IMR-90 (cell line): Measurements from ENCODE around the gene CDK6. TPM values are rescaled to one million over a fixed set of nuclear protein-coding genes. Genes with fewer than 3 reads are reported as not detected.
A peak's percentile ranks its signal among the peaks of the same experiment; 100 is the strongest.

Experiments
- ATAC-seq: fragments of 200-7000 bp; cut with Tn5 transposase; 2 replicates; pipeline ENCODE4 v1.9.1; 2020; ENCODE audit warnings: low read depth, mild to moderate bottlenecking, moderate library complexity
- BruUV-seq: library from RNA; stranded (reverse); fragments of 400-500 nt; replicated peaks from 2 replicates; lab custom pipeline; 2021; lab: Mats Ljungman, UMichigan
- CTCF ChIA-PET: fragments of 300-600 bp; formaldehyde crosslinking; extraction: SDS; loops from one replicate; lab custom pipeline; 2021; ENCODE audit warnings: antibody characterized with exemption; lab: Yijun Ruan, JAX
- POLR2A ChIA-PET: fragments of 300-600 bp; sonication (Branson Sonifier 250); formaldehyde crosslinking; loops from one replicate; lab custom pipeline; 2022; ENCODE audit warnings: antibody characterized with exemption; ENCODE audit not compliant: unreplicated experiment; lab: Charles Lee
- DNase-seq: peaks from one replicate; pipeline ENCODE4 v3.0.0; 2013
- H2AFZ ChIP-seq: replicated peaks from 2 replicates; pipeline ENCODE3; 2013; ENCODE audit warnings: low read length, mild to moderate bottlenecking; ENCODE audit not compliant: poor library complexity
- H2AK5ac ChIP-seq: 2 replicates; pipeline ENCODE4 v1.6.1; 2013; ENCODE audit warnings: low read depth, low read length, inconsistent platforms
- H2AK9ac ChIP-seq: replicated peaks from 2 replicates; pipeline ENCODE3; 2013; ENCODE audit warnings: mild to moderate bottlenecking, low read depth, low read length, moderate library complexity; ENCODE audit not compliant: poor library complexity
- H2BK120ac ChIP-seq: 2 replicates; pipeline ENCODE4 v1.6.1; 2013; ENCODE audit warnings: low read depth, low read length, inconsistent platforms
- H2BK15ac ChIP-seq: 3 replicates; pipeline ENCODE4 v1.6.1; 2013; ENCODE audit warnings: low read depth, low read length, inconsistent platforms
- H2BK20ac ChIP-seq: 2 replicates; pipeline ENCODE4 v1.6.1; 2013; ENCODE audit warnings: low read depth, mild to moderate bottlenecking, inconsistent platforms, low read length, moderate library complexity
- H2BK5ac ChIP-seq: 2 replicates; pipeline ENCODE4 v1.6.1; 2013; ENCODE audit warnings: mild to moderate bottlenecking, low read depth, low read length, inconsistent platforms; ENCODE audit not compliant: poor library complexity, severe bottlenecking
- H3K14ac ChIP-seq: replicated peaks from 2 replicates; pipeline ENCODE4 v1.6.1; 2013; ENCODE audit warnings: low read depth, low read length, inconsistent platforms
- H3K18ac ChIP-seq: 2 replicates; pipeline ENCODE4 v1.6.1; 2013; ENCODE audit warnings: low read depth, low read length, control low read depth
- H3K23ac ChIP-seq: 2 replicates; pipeline ENCODE4 v1.6.1; 2013; ENCODE audit warnings: low read depth, low read length, inconsistent platforms
- H3K27ac ChIP-seq: 2 replicates; pipeline ENCODE4 v1.5.1; 2013; ENCODE audit warnings: mild to moderate bottlenecking, control low read depth, low read length; ENCODE audit not compliant: insufficient read depth
- H3K27me3 ChIP-seq: 2 replicates; pipeline ENCODE4 v1.6.1; 2013; ENCODE audit warnings: low read length; ENCODE audit not compliant: control insufficient read depth, insufficient read depth
- H3K36me3 ChIP-seq: 2 replicates; pipeline ENCODE4 v1.6.1; 2013; ENCODE audit warnings: low read length, mixed read lengths; ENCODE audit not compliant: control insufficient read depth, insufficient read depth
- H3K4ac ChIP-seq: 2 replicates; pipeline ENCODE4 v1.6.1; 2013; ENCODE audit warnings: low read depth, low read length, inconsistent platforms
- H3K4me1 ChIP-seq: 2 replicates; pipeline ENCODE4 v1.6.1; 2013; ENCODE audit warnings: low read length, mixed read lengths; ENCODE audit not compliant: control insufficient read depth, insufficient read depth
- H3K4me2 ChIP-seq: 2 replicates; pipeline ENCODE4 v1.6.1; 2013; ENCODE audit warnings: low read depth, mild to moderate bottlenecking, control low read depth, low read length, moderate library complexity
- H3K4me3 ChIP-seq: 2 replicates; pipeline ENCODE4 v1.5.1; 2013; ENCODE audit warnings: low read depth, mild to moderate bottlenecking, control low read depth, low read length, moderate library complexity; ENCODE audit not compliant: insufficient read depth
- H3K56ac ChIP-seq: 2 replicates; pipeline ENCODE4 v1.6.1; 2013; ENCODE audit warnings: low read length, inconsistent platforms; ENCODE audit not compliant: insufficient read depth; ENCODE audit errors: extremely low read depth
- H3K79me1 ChIP-seq, 2 experiments: 2 replicates each; pipeline ENCODE4 v1.6.1; 2013; ENCODE audit warnings: low read length in 2 of 2, inconsistent platforms in 1 of 2, low read depth in 1 of 2
- H3K9ac ChIP-seq: 2 replicates; pipeline ENCODE4 v1.6.1; 2013; ENCODE audit warnings: low read depth, low read length, control low read depth
- H3K9me1 ChIP-seq: 2 replicates; pipeline ENCODE4 v1.6.1; 2013; ENCODE audit warnings: low read length, inconsistent platforms; ENCODE audit not compliant: insufficient read depth
- H3K9me3 ChIP-seq: 2 replicates; pipeline ENCODE4 v1.6.1; 2013; ENCODE audit warnings: low read length; ENCODE audit not compliant: control insufficient read depth, insufficient read depth
- H4K20me1 ChIP-seq: 2 replicates; pipeline ENCODE4 v1.6.1; 2013; ENCODE audit warnings: low read length, inconsistent platforms; ENCODE audit not compliant: insufficient read depth
- H4K5ac ChIP-seq: 2 replicates; pipeline ENCODE4 v1.6.1; 2013; ENCODE audit warnings: mild to moderate bottlenecking, low read depth, low read length, control low read depth
- H4K8ac ChIP-seq, 2 experiments: 2 replicates each; pipeline ENCODE4 v1.6.1; 2013; ENCODE audit warnings: low read depth in 2 of 2, low read length in 2 of 2, control low read depth in 1 of 2, inconsistent platforms in 1 of 2
- H4K91ac ChIP-seq: 2 replicates; pipeline ENCODE4 v1.6.1; 2013; ENCODE audit warnings: low read depth, low read length, inconsistent platforms; ENCODE audit not compliant: insufficient read depth
- BHLHE40 ChIP-seq: fragments of 150-350 bp; IDR thresholded peaks from 2 replicates; pipeline ENCODE4 v1.6.1; 2016; ENCODE audit warnings: mild to moderate bottlenecking, low read depth, low read length
- CEBPB ChIP-seq: IDR thresholded peaks from 2 replicates; pipeline ENCODE4 v1.6.1; 2012; ENCODE audit warnings: low read depth, low read length, improper control_type of control experiment
- CHD1 ChIP-seq: IDR thresholded peaks from 2 replicates; pipeline ENCODE4 v1.6.1; 2012; ENCODE audit warnings: low read depth, low read length, improper control_type of control experiment
- FOS ChIP-seq: fragments of 150-350 bp; IDR thresholded peaks from 2 replicates; pipeline ENCODE4 v1.6.1; 2016; ENCODE audit warnings: low read depth, low read length
- MAFK ChIP-seq: IDR thresholded peaks from 2 replicates; pipeline ENCODE4 v1.6.1; 2012; ENCODE audit warnings: low read depth, low read length, improper control_type of control experiment
- MAZ ChIP-seq: IDR thresholded peaks from 2 replicates; pipeline ENCODE4 v1.6.1; 2012; ENCODE audit warnings: low read depth, mild to moderate bottlenecking, low read length, improper control_type of control experiment, moderate library complexity, borderline replicate concordance
- MXI1 ChIP-seq: IDR thresholded peaks from 2 replicates; pipeline ENCODE4 v1.6.1; 2012; ENCODE audit warnings: low read depth, mild to moderate bottlenecking, low read length, moderate library complexity, borderline replicate concordance
- NFE2L2 ChIP-seq: fragments of 150-350 bp; IDR thresholded peaks from 2 replicates; pipeline ENCODE4 v1.6.1; 2016; ENCODE audit warnings: low read depth, mild to moderate bottlenecking, low read length
- POLR2A ChIP-seq: IDR thresholded peaks from 2 replicates; pipeline ENCODE4 v1.6.1; 2012; ENCODE audit warnings: mild to moderate bottlenecking, low read depth, low read length
- RAD21 ChIP-seq: IDR thresholded peaks from 2 replicates; pipeline ENCODE4 v1.6.1; 2012; ENCODE audit warnings: low read length, improper control_type of control experiment
- RCOR1 ChIP-seq: IDR thresholded peaks from 2 replicates; pipeline ENCODE4 v1.6.1; 2012; ENCODE audit warnings: mild to moderate bottlenecking, low read length, improper control_type of control experiment; ENCODE audit not compliant: insufficient replicate concordance
- RFX5 ChIP-seq: IDR thresholded peaks from 2 replicates; pipeline ENCODE4 v1.8.0; 2012; ENCODE audit warnings: low read depth, mild to moderate bottlenecking, low read length, moderate library complexity
- SMC3 ChIP-seq: fragments of 150-350 bp; IDR thresholded peaks from 2 replicates; pipeline ENCODE4 v1.6.1; 2016; ENCODE audit warnings: low read depth, mild to moderate bottlenecking, antibody characterized with exemption, low read length, moderate library complexity
- dilution Hi-C: fragments of 300-500 bp; cut with HindIII; formaldehyde crosslinking; loops from one replicate; pipeline ENCODE4 v1.14.3; 2018; ENCODE audit warnings: low sequenced_read_pairs; ENCODE audit not compliant: unreplicated experiment
- in situ Hi-C: fragments of 300-500 bp; cut with MboI; formaldehyde crosslinking; loops from 3 replicates; pipeline ENCODE4 v1.14.3; 2019; ENCODE audit warnings: low sequenced_read_pairs, inconsistent platforms, mixed read lengths
- intact Hi-C: fragments of 100-400 bp; cut with micrococcal nuclease; formaldehyde crosslinking; loops from 2 replicates; pipeline ENCODE4 v1.10.0; 2022
- polyA plus RNA-seq, 3 experiments: library from polyadenylated mRNA; depleted of rRNA; stranded (reverse); fragments of >200 nt; gene quantifications; 2 replicates each; pipeline ENCODE4 v1.2.3, GENCODE V29; 2012; ENCODE audit warnings: low replicate concordance in 1 of 3
- total RNA-seq: library from RNA; depleted of rRNA; stranded (reverse); fragments of >200 nt; gene quantifications from 2 replicates; pipeline ENCODE4 v1.2.3, GENCODE V29; 2012
- TF ChIP-seq, protein P1 (sequence below): fragments of 150-350 bp; IDR thresholded peaks from 2 replicates; pipeline ENCODE4 v1.6.1; 2017; ENCODE audit warnings: mild to moderate bottlenecking, antibody characterized with exemption, low read length, low read depth
- TF ChIP-seq, protein P2 (sequence below): fragments of 150-350 bp; IDR thresholded peaks from 2 replicates; pipeline ENCODE4 v1.6.1; 2016; ENCODE audit warnings: low read depth, mild to moderate bottlenecking, low read length, moderate library complexity, borderline replicate concordance
- TF ChIP-seq, protein P3 (sequence below): conservative IDR thresholded peaks from 2 replicates; pipeline ENCODE4 v1.5.1; 2012; ENCODE audit warnings: mild to moderate bottlenecking, low read depth, low read length, improper control_type of control experiment

CDK6 gene
- total and polyA plus RNA-seq, 2 of the 4 experiments (the other 2 are of a cell fraction): 21.5 to 195 TPM

DNA sequence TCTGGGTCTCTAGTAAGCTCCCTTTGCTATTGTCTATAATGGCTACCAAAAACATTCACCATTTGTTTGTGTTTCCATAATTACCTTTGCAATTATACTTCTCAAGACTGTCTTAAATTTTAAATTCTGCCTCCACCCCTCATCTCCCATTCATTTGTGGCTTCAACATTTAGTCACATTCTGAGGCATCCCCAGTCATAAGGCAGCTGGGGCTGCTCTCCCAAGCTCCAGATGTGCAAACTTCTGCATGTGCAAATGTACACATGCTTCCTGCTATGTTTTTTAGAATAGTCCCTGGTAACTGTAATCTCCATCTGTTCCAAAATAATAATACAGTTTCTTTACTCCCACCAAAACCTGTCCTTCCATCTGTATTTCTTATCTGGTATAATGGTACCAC lies 97.3 kb downstream of the CDK6 start:
- BruUV-seq: no TSS peak
- H3K27me3 ChIP-seq: no peaks in the 10 kb centered on the region
- no peak overlapping the region for H3K18ac ChIP-seq
- no peak overlapping the region for H2AFZ ChIP-seq
- DNase-seq (no peak), ATAC-seq (no peak)
- no peak overlapping the region for H3K4me3 ChIP-seq
- H3K36me3 ChIP-seq: peaks cover 3% of the 10 kb centered on the region
- H3K9ac ChIP-seq: no peak overlapping the region
- peak overlapping the region; percentile 93 for H2BK5ac ChIP-seq
- in situ Hi-C loops (no loop called here), intact Hi-C loops (no loop called here), dilution Hi-C loops (no loop called here)
- no peak overlapping the region for H2AK9ac ChIP-seq
- no peak overlapping the region for H2BK120ac ChIP-seq
- H3K4me2 ChIP-seq: no peak overlapping the region
- H3K23ac ChIP-seq: peak overlapping the region; percentile 46; the same call in 1 of the 2 replicates
- peaks cover 24 to 77% of the 10 kb centered on the region in 2 experiments for H3K79me1 ChIP-seq
- no peak overlapping the region for H3K27ac ChIP-seq
- H3K56ac ChIP-seq: no peak overlapping the region
- ChIA-PET CTCF (interaction anchor here (0.9 kb wide), 1 partner anchor 67 kb away, joined by 3 read pairs; no protein-coding TSS in a partner anchor), POLR2A (no interaction called here)
- H4K5ac ChIP-seq: no peak overlapping the region
- H2BK15ac ChIP-seq: no peak overlapping the region
- H3K4me1 ChIP-seq: peaks cover 15% of the 10 kb centered on the region
- 0 out of 4 replicates have a peak overlapping the region, but pooled peaks of 1 of the 2 experiments have one; percentile 42 for H4K8ac ChIP-seq
- peak overlapping the region; percentile 14; the same call in 1 of the 2 replicates for H3K14ac ChIP-seq
- H2AK5ac ChIP-seq: no peak overlapping the region
- TF ChIP-seq RAD21: no peak
- TF ChIP-seq, protein P1, sequence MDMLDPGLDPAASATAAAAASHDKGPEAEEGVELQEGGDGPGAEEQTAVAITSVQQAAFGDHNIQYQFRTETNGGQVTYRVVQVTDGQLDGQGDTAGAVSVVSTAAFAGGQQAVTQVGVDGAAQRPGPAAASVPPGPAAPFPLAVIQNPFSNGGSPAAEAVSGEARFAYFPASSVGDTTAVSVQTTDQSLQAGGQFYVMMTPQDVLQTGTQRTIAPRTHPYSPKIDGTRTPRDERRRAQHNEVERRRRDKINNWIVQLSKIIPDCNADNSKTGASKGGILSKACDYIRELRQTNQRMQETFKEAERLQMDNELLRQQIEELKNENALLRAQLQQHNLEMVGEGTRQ: no peak
- TF ChIP-seq BHLHE40: no peak
- TF ChIP-seq SMC3: no peak
- no peak for TF ChIP-seq POLR2A
- no peak for TF ChIP-seq MAZ
- TF ChIP-seq CEBPB: no peak
- TF ChIP-seq RFX5: no peak
- TF ChIP-seq RCOR1: no peak
- no peak for TF ChIP-seq NFE2L2
- no peak for TF ChIP-seq MAFK
- TF ChIP-seq, protein P2, sequence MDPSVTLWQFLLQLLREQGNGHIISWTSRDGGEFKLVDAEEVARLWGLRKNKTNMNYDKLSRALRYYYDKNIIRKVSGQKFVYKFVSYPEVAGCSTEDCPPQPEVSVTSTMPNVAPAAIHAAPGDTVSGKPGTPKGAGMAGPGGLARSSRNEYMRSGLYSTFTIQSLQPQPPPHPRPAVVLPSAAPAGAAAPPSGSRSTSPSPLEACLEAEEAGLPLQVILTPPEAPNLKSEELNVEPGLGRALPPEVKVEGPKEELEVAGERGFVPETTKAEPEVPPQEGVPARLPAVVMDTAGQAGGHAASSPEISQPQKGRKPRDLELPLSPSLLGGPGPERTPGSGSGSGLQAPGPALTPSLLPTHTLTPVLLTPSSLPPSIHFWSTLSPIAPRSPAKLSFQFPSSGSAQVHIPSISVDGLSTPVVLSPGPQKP: no peak
- TF ChIP-seq MXI1: no peak
- TF ChIP-seq, protein P3, sequence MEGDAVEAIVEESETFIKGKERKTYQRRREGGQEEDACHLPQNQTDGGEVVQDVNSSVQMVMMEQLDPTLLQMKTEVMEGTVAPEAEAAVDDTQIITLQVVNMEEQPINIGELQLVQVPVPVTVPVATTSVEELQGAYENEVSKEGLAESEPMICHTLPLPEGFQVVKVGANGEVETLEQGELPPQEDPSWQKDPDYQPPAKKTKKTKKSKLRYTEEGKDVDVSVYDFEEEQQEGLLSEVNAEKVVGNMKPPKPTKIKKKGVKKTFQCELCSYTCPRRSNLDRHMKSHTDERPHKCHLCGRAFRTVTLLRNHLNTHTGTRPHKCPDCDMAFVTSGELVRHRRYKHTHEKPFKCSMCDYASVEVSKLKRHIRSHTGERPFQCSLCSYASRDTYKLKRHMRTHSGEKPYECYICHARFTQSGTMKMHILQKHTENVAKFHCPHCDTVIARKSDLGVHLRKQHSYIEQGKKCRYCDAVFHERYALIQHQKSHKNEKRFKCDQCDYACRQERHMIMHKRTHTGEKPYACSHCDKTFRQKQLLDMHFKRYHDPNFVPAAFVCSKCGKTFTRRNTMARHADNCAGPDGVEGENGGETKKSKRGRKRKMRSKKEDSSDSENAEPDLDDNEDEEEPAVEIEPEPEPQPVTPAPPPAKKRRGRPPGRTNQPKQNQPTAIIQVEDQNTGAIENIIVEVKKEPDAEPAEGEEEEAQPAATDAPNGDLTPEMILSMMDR: no peak
- TF ChIP-seq FOS: no peak
- no peak for TF ChIP-seq CHD1
- H3K9me1 ChIP-seq: peaks cover 21% of the 10 kb centered on the region
- H3K9me3 ChIP-seq: no peaks in the 10 kb centered on the region
- 0 out of 2 replicates have a peak overlapping the region, but pooled peaks have one; percentile 5 for H2BK20ac ChIP-seq
- H4K91ac ChIP-seq: no peak overlapping the region
- peaks cover 9% of the 10 kb centered on the region for H4K20me1 ChIP-seq
- no peak overlapping the region for H3K4ac ChIP-seq
